Glutamatergic neuron (in vitro differentiated cells): ENCODE data around the gene SMNDC1. TPM values are rescaled to one million over a fixed set of nuclear protein-coding genes. Genes with fewer than 3 reads are reported as not detected.
"Not testable (repeated sequence)": the region's sequence is repeated elsewhere in the genome, so short reads cannot be mapped to it uniquely, and the experiment has no call there.

Experiments used
- DNase-seq: peaks from one replicate; pipeline ENCODE4 v3.0.0; 2022
- H3K27ac Mint-ChIP-seq: one replicate; pipeline ENCODE4 v1.8.0; 2020; ENCODE audit warnings: mild to moderate bottlenecking, mixed read lengths, inconsistent platforms; ENCODE audit not compliant: unreplicated experiment
- H3K27me3 Mint-ChIP-seq: one replicate; pipeline ENCODE4 v1.8.0; 2020; ENCODE audit warnings: mild to moderate bottlenecking, moderate library complexity, mixed read lengths, inconsistent platforms; ENCODE audit not compliant: unreplicated experiment
- H3K36me3 Mint-ChIP-seq: one replicate; pipeline ENCODE4 v1.8.0; 2020; ENCODE audit warnings: mild to moderate bottlenecking, mixed read lengths, inconsistent platforms; ENCODE audit not compliant: unreplicated experiment
- H3K4me1 Mint-ChIP-seq: one replicate; pipeline ENCODE4 v1.8.0; 2020; ENCODE audit warnings: mild to moderate bottlenecking, low read depth, mixed read lengths, inconsistent platforms; ENCODE audit not compliant: unreplicated experiment
- H3K4me3 Mint-ChIP-seq: one replicate; pipeline ENCODE4 v1.8.0; 2020; ENCODE audit warnings: mild to moderate bottlenecking, mixed read lengths, inconsistent platforms; ENCODE audit not compliant: unreplicated experiment
- H3K9me3 Mint-ChIP-seq: one replicate; pipeline ENCODE4 v1.8.0; 2020; ENCODE audit warnings: mild to moderate bottlenecking, moderate library complexity, mixed read lengths, inconsistent platforms; ENCODE audit not compliant: unreplicated experiment
- total RNA-seq: library from RNA; stranded (reverse); fragmentation: NEBNext Ultra II Directional; extraction: Animal tissue kit (Norgen Biotek cat#: 25700); gene quantifications from one replicate; pipeline ENCODE4 v1.2.1, GENCODE V29; 2021; ENCODE audit not compliant: unreplicated experiment
- TF ChIP-seq, protein P1 (sequence below): fragments of 200-600 bp; sonication (generic); IDR thresholded peaks from one replicate; pipeline ENCODE4 v1.5.0; 2021; ENCODE audit not compliant: partially characterized antibody, unreplicated experiment

Gene SMNDC1
- total RNA-seq, 1 donor from 2014 or later, result 37.1 TPM

DNA sequence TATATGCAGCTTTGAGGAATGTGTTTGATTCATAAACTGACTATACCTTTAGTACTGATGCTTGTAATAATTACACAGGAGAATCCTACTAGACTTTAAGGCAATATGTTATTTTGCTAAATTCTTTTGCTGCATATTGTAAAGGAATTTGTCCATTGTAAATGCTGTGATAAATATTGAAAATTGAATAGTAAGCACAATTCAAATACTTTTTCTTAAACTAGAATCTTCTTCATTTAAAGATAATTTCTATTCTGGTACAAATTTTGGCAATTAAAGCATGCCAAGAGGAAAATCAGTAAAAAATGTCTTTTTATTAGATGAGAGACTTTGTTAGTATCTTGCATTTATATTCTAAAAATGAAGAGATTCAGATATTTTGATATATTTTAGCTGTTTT lies 45.4 kb downstream of the SMNDC1 start:
- TF ChIP-seq, protein P1, sequence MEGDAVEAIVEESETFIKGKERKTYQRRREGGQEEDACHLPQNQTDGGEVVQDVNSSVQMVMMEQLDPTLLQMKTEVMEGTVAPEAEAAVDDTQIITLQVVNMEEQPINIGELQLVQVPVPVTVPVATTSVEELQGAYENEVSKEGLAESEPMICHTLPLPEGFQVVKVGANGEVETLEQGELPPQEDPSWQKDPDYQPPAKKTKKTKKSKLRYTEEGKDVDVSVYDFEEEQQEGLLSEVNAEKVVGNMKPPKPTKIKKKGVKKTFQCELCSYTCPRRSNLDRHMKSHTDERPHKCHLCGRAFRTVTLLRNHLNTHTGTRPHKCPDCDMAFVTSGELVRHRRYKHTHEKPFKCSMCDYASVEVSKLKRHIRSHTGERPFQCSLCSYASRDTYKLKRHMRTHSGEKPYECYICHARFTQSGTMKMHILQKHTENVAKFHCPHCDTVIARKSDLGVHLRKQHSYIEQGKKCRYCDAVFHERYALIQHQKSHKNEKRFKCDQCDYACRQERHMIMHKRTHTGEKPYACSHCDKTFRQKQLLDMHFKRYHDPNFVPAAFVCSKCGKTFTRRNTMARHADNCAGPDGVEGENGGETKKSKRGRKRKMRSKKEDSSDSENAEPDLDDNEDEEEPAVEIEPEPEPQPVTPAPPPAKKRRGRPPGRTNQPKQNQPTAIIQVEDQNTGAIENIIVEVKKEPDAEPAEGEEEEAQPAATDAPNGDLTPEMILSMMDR, result no peak
- Mint-ChIP-seq H3K4me1 (no peaks in the 10 kb centered on the region), H3K27me3 (no peaks in the 10 kb centered on the region), H3K9me3 (no peaks in the 10 kb centered on the region), H3K27ac (no peak overlapping the region), H3K36me3 (no peaks in the 10 kb centered on the region), H3K4me3 (no peak overlapping the region)
- DNase-seq, result no peak

DNA sequence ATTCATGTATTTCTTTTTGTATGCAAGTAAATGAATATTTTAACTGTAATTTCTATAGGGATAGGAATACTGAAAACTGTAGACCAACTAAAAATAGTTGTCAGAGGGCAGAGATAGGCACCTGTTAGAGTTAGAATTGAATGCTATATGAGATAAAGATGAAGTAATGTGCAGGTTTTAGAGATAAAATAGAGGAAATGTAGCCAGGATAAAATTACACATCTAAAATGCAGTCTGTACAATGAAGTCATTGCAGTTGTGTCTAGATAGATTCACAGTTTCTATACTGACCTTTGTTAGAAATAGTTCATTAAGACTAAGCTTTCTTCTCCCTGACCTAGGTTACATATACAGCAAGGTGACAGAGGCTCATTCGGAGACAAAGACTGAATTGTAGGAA lies 46.2 kb downstream of the SMNDC1 start:
- no peak for DNase-seq
- no peaks in the 10 kb centered on the region for H3K9me3 Mint-ChIP-seq
- no peak overlapping the region for H3K27ac Mint-ChIP-seq
- H3K4me1 Mint-ChIP-seq, result no peaks in the 10 kb centered on the region
- H3K27me3 Mint-ChIP-seq, result no peaks in the 10 kb centered on the region
- H3K36me3 Mint-ChIP-seq, result no peaks in the 10 kb centered on the region
- H3K4me3 Mint-ChIP-seq, result no peak overlapping the region
- TF ChIP-seq, protein P1, result no peak

GRCh38 chr10:110254467-110254866 lies 50.3 kb downstream of the SMNDC1 start:
- H3K4me3 Mint-ChIP-seq, result no peak overlapping the region
- TF ChIP-seq, protein P1, result no peak
- H3K9me3 Mint-ChIP-seq, result no peaks in the 10 kb centered on the region
- H3K27me3 Mint-ChIP-seq, result no peaks in the 10 kb centered on the region
- H3K27ac Mint-ChIP-seq, result no peak overlapping the region
- no peaks in the 10 kb centered on the region for H3K4me1 Mint-ChIP-seq
- H3K36me3 Mint-ChIP-seq, result no peaks in the 10 kb centered on the region
- no peak for DNase-seq

DNA sequence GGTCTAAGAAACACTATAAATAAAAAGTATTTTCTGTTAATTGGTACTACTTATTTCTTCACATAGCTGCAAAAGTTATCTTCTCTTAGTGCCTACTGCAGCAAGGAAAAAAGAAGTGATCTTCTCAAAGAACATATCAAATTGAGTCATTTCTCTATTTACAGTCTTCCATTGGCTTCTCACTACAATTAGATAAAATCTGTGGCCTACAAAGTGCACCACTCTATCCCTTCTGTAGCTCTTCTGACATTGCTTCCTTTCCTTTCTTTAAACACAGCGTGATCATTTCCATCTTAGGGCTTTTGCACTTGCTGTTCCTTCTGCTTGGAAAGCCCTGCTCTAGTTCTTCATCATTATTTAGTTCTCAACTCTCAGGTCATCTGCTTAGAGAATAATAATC lies 52.6 kb downstream of the SMNDC1 start:
- Mint-ChIP-seq H3K27me3 (no peaks in the 10 kb centered on the region), H3K27ac (no peak overlapping the region), H3K4me3 (no peak overlapping the region), H3K4me1 (no peaks in the 10 kb centered on the region), H3K9me3 (no peaks in the 10 kb centered on the region), H3K36me3 (no peaks in the 10 kb centered on the region)
- no peak for DNase-seq
- TF ChIP-seq, protein P1, result no peak

DNA sequence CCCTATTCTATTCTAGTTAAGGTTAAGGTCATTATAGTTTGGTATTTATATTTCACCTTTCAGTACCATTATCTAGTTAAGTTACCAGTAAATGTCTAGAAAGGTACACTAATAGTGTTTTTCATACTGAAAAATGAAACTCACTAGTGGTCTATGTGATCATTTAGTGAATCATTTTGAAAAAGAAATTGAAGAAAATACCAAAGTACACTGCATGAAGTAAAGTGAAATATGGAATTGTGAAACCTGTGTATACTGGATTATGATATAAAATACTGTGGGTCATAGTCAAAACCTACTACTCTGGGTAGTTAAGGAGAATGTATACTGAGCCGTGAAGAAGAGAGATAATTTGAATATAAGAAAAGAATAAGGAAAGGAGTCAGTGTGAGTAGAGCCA lies 53.3 kb downstream of the SMNDC1 start:
- H3K27ac Mint-ChIP-seq, H3K9me3 Mint-ChIP-seq, H3K4me3 Mint-ChIP-seq, DNase-seq, H3K36me3 Mint-ChIP-seq, H3K27me3 Mint-ChIP-seq, H3K4me1 Mint-ChIP-seq: not testable (repeated sequence)

- not testable (repeated sequence) for H3K4me1 Mint-ChIP-seq, H3K36me3 Mint-ChIP-seq, H3K27ac Mint-ChIP-seq, H3K9me3 Mint-ChIP-seq, DNase-seq, H3K27me3 Mint-ChIP-seq, H3K4me3 Mint-ChIP-seq
Observed at GRCh38 chr10:110249489-110249888, 55.2 kb downstream of the SMNDC1 start.

- H3K36me3 Mint-ChIP-seq, DNase-seq, H3K27me3 Mint-ChIP-seq, H3K9me3 Mint-ChIP-seq, H3K27ac Mint-ChIP-seq, H3K4me1 Mint-ChIP-seq, H3K4me3 Mint-ChIP-seq: not testable (repeated sequence)
Observed at GRCh38 chr10:110247833-110248232, 56.9 kb downstream of the SMNDC1 start.
